SK-N-SH treated with all-trans-retinoic acid at 6 μM for 48 hours (cell line): ENCODE measurements around the gene RCCD1.
"Not testable (repeated sequence)": the region's sequence is repeated elsewhere in the genome, so short reads cannot be mapped to it uniquely, and the experiment has no call there.

Experiments
- ATAC-seq: fragments of 200-7000 bp; cut with Tn5 transposase; 3 replicates; pipeline ENCODE4 v1.9.1; 2020; ENCODE audit warnings: mild to moderate bottlenecking, moderate library complexity
- ARNTL ChIP-seq: fragments of 450-650 bp; formaldehyde crosslinking; IDR thresholded peaks from 2 replicates; pipeline ENCODE4 v1.5.0; 2020; ENCODE audit warnings: low read depth, mild to moderate bottlenecking, moderate library complexity, borderline replicate concordance
- BACH2 ChIP-seq: fragments of 250-450 bp; sonication (Bioruptor Pico); IDR thresholded peaks from 2 replicates; pipeline ENCODE4 v1.9.0; 2021; ENCODE audit warnings: mild to moderate bottlenecking, borderline replicate concordance
- CSDC2 ChIP-seq: fragments of 250-450 bp; sonication (Bioruptor Pico); IDR thresholded peaks from 2 replicates; pipeline ENCODE4 v1.5.0; 2020; ENCODE audit warnings: mild to moderate bottlenecking, moderate library complexity
- ESRRG ChIP-seq: fragments of 250-450 bp; sonication (Bioruptor Pico); IDR thresholded peaks from 2 replicates; pipeline ENCODE4 v1.6.1; 2021; ENCODE audit warnings: mild to moderate bottlenecking
- GLIS3 ChIP-seq: fragments of 250-450 bp; sonication (Bioruptor Pico); IDR thresholded peaks from 2 replicates; pipeline ENCODE4 v1.5.0; 2020; ENCODE audit warnings: mild to moderate bottlenecking, moderate library complexity
- ISL1 ChIP-seq: fragments of 250-450 bp; sonication (Bioruptor Pico); IDR thresholded peaks from 2 replicates; pipeline ENCODE4 v2.1.2; 2022; ENCODE audit warnings: mild to moderate bottlenecking, moderate library complexity
- POU6F1 ChIP-seq: fragments of 250-450 bp; sonication (Bioruptor Pico); IDR thresholded peaks from 2 replicates; pipeline ENCODE4 v1.8.0; 2021; ENCODE audit warnings: low read depth, mild to moderate bottlenecking, moderate library complexity, borderline replicate concordance
- SNAI2 ChIP-seq: fragments of 250-450 bp; sonication (Bioruptor Pico); IDR thresholded peaks from 2 replicates; pipeline ENCODE4 v1.5.0; 2020; ENCODE audit warnings: mild to moderate bottlenecking, moderate library complexity
- TOX ChIP-seq: fragments of 250-450 bp; sonication (Bioruptor Pico); IDR thresholded peaks from 2 replicates; pipeline ENCODE4 v1.8.0; 2021; ENCODE audit warnings: mild to moderate bottlenecking, moderate library complexity, borderline replicate concordance
- ZC3H10 ChIP-seq: fragments of 250-450 bp; sonication (Bioruptor Pico); IDR thresholded peaks from 2 replicates; pipeline ENCODE4 v1.5.1; 2021; ENCODE audit warnings: mild to moderate bottlenecking, moderate library complexity
- ZFP3 ChIP-seq: fragments of 250-450 bp; sonication (Bioruptor Pico); IDR thresholded peaks from 2 replicates; pipeline ENCODE4 v1.5.0; 2020; ENCODE audit warnings: mild to moderate bottlenecking, moderate library complexity
- ZNF565 ChIP-seq: fragments of 450-650 bp; formaldehyde crosslinking; conservative IDR thresholded peaks from 2 replicates; pipeline ENCODE4 v1.5.0; 2020; ENCODE audit warnings: low read depth, mild to moderate bottlenecking, moderate library complexity
- ZNF70 ChIP-seq: fragments of 450-650 bp; formaldehyde crosslinking; IDR thresholded peaks from 2 replicates; pipeline ENCODE4 v1.5.0; 2020; ENCODE audit warnings: mild to moderate bottlenecking, moderate library complexity
- TF ChIP-seq, protein P1 (sequence below): fragments of 250-450 bp; sonication (Bioruptor Pico); IDR thresholded peaks from 2 replicates; pipeline ENCODE4 v1.5.1; 2021; ENCODE audit warnings: mild to moderate bottlenecking, moderate library complexity
- TF ChIP-seq, protein P2 (sequence below): fragments of 250-450 bp; sonication (Bioruptor Pico); IDR thresholded peaks from 2 replicates; pipeline ENCODE4 v1.5.0; 2020; ENCODE audit warnings: mild to moderate bottlenecking, moderate library complexity

The RCCD1 gene

GRCh38 chr15:90924375-90924774 lies 30.3 kb upstream of the RCCD1 start:
- TF ChIP-seq CSDC2 (CRISPR knock-in tag) (no peak), ISL1 (CRISPR knock-in tag) (no peak), ZC3H10 (CRISPR knock-in tag) (no peak)
- TF ChIP-seq, protein P1, sequence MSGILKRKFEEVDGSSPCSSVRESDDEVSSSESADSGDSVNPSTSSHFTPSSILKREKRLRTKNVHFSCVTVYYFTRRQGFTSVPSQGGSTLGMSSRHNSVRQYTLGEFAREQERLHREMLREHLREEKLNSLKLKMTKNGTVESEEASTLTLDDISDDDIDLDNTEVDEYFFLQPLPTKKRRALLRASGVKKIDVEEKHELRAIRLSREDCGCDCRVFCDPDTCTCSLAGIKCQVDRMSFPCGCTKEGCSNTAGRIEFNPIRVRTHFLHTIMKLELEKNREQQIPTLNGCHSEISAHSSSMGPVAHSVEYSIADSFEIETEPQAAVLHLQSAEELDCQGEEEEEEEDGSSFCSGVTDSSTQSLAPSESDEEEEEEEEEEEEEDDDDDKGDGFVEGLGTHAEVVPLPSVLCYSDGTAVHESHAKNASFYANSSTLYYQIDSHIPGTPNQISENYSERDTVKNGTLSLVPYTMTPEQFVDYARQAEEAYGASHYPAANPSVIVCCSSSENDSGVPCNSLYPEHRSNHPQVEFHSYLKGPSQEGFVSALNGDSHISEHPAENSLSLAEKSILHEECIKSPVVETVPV: no peak
- no peak for ATAC-seq

- not testable (repeated sequence) for ATAC-seq
Observed at GRCh38 chr15:90926766-90927165, 27.9 kb upstream of the RCCD1 start.

- ATAC-seq: not testable (repeated sequence)
Observed at GRCh38 chr15:90928106-90928505, 26.6 kb upstream of the RCCD1 start.

- TF ChIP-seq ZNF565 (CRISPR knock-in tag) (no peak), CSDC2 (CRISPR knock-in tag) (no peak), ZFP3 (no peak), SNAI2 (CRISPR knock-in tag) (no peak), POU6F1 (CRISPR knock-in tag) (no peak), ISL1 (CRISPR knock-in tag) (no peak), ARNTL (CRISPR knock-in tag) (no peak)
- TF ChIP-seq, protein P1: no peak
- ATAC-seq: no peak
Observed at GRCh38 chr15:90929246-90930019, 25.3 kb upstream of the RCCD1 start.

DNA sequence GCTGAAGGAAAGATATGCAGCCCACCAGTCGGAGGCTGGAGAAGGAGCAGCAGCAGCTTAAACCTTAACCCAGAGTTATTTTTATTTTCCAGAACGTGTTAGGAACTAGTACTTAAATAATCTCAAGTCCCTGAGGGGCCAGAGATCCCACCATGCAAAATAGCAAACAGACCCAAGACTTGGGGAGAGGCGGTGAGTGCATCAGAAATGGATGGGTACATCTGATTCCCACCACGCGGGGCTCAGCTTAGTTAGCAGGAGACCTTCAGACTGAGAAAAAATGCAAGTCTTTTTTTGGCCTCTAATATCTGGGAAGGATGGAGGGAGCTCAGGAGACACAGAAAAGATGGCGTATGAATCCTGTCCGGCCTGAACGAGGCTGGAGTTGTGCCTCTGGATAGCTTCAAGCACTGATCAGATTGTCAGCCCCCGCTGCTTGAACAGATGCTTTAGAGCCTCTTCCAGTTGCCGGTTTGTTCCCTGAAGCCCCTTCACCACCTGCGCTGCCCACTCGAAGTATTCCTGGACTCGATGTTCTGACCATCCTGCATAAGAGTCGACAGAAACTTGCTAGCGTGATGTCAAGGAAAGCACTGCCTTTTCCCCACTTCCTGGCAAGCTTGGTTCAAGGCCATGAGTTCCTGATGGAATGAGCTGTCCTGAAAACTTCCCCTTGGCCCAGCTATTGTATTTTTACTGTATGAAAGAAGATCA lies 23.7 kb upstream of the RCCD1 start:
- TF ChIP-seq GLIS3 (CRISPR knock-in tag): no peak
- TF ChIP-seq CSDC2 (CRISPR knock-in tag): no peak
- no peak for TF ChIP-seq ZC3H10 (CRISPR knock-in tag)
- no peak for TF ChIP-seq BACH2 (CRISPR knock-in tag)
- TF ChIP-seq, all 23 proteins: peak for 0
- no peak for ATAC-seq

DNA sequence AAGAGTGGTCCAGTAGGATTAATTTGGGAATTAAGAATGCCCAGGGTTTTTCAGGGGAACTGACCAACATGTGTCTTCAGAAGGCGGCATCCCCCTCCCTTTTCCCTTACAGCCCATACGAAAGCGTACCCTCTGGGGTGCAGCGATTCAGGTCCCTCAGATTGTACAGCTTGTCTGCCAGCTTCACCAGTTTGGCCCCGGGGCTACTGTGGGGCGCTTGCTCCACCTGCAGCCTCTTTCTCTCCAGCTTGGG lies 23.2 kb upstream of the RCCD1 start:
- no peak for ATAC-seq
- no peak for TF ChIP-seq ZNF70 (CRISPR knock-in tag)
- TF ChIP-seq ISL1 (CRISPR knock-in tag): no peak
- no peak for TF ChIP-seq ZC3H10 (CRISPR knock-in tag)
- TF ChIP-seq, protein P1: no peak
- TF ChIP-seq TOX (CRISPR knock-in tag): no peak
- TF ChIP-seq ESRRG (CRISPR knock-in tag): no peak
- TF ChIP-seq ZNF565 (CRISPR knock-in tag): no peak
- TF ChIP-seq, protein P2, sequence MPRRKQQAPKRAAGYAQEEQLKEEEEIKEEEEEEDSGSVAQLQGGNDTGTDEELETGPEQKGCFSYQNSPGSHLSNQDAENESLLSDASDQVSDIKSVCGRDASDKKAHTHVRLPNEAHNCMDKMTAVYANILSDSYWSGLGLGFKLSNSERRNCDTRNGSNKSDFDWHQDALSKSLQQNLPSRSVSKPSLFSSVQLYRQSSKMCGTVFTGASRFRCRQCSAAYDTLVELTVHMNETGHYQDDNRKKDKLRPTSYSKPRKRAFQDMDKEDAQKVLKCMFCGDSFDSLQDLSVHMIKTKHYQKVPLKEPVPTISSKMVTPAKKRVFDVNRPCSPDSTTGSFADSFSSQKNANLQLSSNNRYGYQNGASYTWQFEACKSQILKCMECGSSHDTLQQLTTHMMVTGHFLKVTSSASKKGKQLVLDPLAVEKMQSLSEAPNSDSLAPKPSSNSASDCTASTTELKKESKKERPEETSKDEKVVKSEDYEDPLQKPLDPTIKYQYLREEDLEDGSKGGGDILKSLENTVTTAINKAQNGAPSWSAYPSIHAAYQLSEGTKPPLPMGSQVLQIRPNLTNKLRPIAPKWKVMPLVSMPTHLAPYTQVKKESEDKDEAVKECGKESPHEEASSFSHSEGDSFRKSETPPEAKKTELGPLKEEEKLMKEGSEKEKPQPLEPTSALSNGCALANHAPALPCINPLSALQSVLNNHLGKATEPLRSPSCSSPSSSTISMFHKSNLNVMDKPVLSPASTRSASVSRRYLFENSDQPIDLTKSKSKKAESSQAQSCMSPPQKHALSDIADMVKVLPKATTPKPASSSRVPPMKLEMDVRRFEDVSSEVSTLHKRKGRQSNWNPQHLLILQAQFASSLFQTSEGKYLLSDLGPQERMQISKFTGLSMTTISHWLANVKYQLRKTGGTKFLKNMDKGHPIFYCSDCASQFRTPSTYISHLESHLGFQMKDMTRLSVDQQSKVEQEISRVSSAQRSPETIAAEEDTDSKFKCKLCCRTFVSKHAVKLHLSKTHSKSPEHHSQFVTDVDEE: no peak
